ENCODE data around the gene AKR1C8.

Gene AKR1C8

DNA sequence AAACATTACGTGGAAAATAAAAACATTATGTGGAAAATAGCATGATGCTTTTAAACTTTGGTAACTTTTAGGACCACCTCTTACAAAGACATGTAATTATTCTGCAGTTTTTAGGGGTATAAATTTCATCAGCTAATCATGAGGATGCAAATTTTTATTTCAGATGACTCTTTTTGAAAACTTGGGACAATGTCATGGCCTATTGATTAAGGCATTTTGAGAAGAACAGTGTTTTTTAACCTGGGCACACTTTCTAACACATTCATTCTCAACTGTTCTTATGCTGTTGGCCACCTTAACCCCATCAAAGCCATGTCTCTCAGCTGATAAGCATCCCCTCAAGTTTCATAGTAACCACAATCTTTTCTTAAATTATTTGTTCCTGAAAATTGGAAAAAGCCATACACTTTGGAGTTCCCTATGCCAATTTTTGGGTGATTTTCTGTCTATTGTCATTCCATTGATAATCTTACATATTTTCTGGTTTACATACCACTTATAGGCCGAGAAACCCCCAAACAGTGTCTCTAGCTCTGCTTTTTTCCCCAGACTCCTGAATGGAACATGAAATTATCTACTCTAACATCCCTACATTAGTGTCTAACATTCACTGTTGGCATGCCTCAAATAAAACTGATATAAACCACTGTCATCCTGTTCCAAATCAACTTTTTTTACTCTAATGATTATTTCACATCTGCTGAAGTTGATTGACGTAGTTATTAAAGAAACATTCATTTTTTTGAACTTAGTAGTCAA is 76.1 kb downstream of the AKR1C8 start:
- DNase-seq (ENCODE audit: low read depth in 3 of 3), result no peak

DNA sequence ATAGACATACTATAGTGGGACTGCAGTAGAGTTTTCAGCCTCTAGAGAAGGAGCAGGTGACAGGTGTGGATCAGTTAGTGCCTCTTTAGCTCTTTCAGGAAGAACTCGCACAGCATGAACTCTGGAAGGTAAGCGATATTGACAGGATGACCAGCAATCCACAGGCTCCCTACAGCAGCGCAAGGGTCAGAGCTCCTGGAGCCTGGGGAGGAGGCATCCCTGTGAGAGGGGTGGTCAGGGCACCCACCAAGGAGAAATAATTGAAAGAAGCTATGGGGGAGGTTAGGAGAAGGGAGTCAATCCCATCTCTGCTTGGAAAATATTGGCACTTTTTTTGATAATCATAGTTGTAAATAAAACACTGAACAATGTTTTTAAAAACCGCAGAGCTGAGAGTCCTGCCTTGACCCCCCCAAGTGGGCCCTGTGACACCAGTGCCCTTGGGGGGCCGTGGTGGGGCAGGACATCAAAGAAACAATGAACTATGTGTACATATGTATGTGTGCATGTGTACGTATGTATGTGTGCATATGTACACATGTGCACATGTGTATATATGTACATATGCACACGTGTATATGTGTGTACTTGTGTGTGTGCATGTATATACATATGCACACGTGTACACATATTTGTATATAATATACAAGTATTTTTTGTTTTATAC is 77.0 kb downstream of the AKR1C8 start:
- DNase-seq (ENCODE audit: low read depth in 3 of 3), result no peak

DNA sequence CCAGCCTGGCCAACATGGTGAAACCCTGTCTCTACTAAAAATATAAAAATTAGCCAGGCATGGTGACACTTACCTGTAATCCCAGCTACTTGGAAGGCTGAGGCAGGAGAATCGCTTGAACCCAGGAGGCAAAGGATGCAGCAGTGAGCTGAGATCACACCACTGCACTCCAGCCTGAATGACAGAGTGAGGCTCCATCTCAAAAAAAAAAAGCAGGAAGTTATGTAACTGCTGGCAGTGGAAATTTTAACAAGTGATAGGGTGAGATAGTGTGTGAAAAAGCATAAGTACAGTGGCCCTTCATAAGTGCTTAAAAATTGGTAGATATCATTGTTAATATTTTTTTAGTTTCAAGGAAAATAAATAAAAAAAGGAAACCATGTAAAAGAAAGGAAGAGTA is 78.4 kb downstream of the AKR1C8 start:
- no peak for DNase-seq (ENCODE audit: low read depth in 3 of 3)

DNA sequence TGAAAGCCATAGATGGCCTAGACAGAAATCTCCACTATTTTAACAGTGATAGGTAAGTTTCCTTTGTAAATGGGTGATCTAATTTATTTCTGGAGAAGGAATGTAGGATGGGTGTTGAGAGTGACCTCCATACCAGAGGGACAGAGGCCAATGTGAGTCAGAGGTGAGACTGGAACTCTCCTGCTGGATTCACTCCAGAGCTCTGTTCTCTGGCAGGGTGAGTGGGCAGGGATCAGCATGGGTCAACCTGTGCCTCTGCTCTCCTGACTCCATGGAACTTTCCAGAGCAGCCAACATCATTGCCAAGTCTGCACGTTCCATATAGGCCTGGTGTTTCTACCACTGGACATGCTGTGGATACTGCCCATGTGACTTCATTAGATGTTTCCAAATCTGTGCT is 79.3 kb downstream of the AKR1C8 start:
- no peak for DNase-seq (ENCODE audit: low read depth in 3 of 3)
